GM21526 (cell line): ENCODE results near the gene AMPD3.
A peak's percentile ranks its signal among the peaks of the same experiment; 100 is the strongest.

ENCODE experiments used
- ATAC-seq: cut with Tn5 transposase; IDR thresholded peaks from one replicate; pipeline ENCODE4 v1.9.1; 2021; ENCODE audit warnings: moderate library complexity; ENCODE audit not compliant: unreplicated experiment, low FRiP score

The AMPD3 gene

GRCh38 chr11:10528121-10528520, 73.1 kb downstream of the AMPD3 start:
- no peak for ATAC-seq

GRCh38 chr11:10529279-10529678, 74.2 kb downstream of the AMPD3 start:
- ATAC-seq = no peak

GRCh38 chr11:10532526-10532925, 77.5 kb downstream of the AMPD3 start:
- ATAC-seq = no peak

GRCh38 chr11:10533323-10533722, 78.3 kb downstream of the AMPD3 start:
- ATAC-seq = no peak

GRCh38 chr11:10534316-10534715, 79.3 kb downstream of the AMPD3 start:
- no peak for ATAC-seq

GRCh38 chr11:10537600-10537999, 82.5 kb downstream of the AMPD3 start:
- no peak for ATAC-seq

GRCh38 chr11:10538924-10539323, 83.9 kb downstream of the AMPD3 start:
- no peak for ATAC-seq

GRCh38 chr11:10539339-10539738, 84.3 kb downstream of the AMPD3 start:
- ATAC-seq = no peak

- peak; percentile 37 for ATAC-seq
Observed at GRCh38 chr11:10540546-10540914, 85.5 kb downstream of the AMPD3 start.

GRCh38 chr11:10540915-10541560, 86.0 kb downstream of the AMPD3 start, which contains the start of gene RNF141:
Gene RNF141, minus strand, starts transcription at chr11:10541187. Its CDS starts 7,029 bp downstream, at chr11:10534158.
- ATAC-seq = peak; percentile 95

GRCh38 chr11:10541561-10541930, 86.5 kb downstream of the AMPD3 start:
- ATAC-seq = no peak

- no peak for ATAC-seq
Observed at GRCh38 chr11:10542776-10543175, 87.7 kb downstream of the AMPD3 start.

- no peak for ATAC-seq
Observed at GRCh38 chr11:10543782-10544181, 88.7 kb downstream of the AMPD3 start.

- no peak for ATAC-seq
Observed at GRCh38 chr11:10544491-10545465, 89.7 kb downstream of the AMPD3 start.

GRCh38 chr11:10550503-10551289, 95.6 kb downstream of the AMPD3 start:
- no peak for ATAC-seq

- no peak for ATAC-seq
Observed at GRCh38 chr11:10551290-10551592, 96.2 kb downstream of the AMPD3 start.

GRCh38 chr11:10551845-10552352, 96.8 kb downstream of the AMPD3 start:
- no peak for ATAC-seq

- no peak for ATAC-seq
Observed at GRCh38 chr11:10556590-10556989, 101.5 kb downstream of the AMPD3 start.
